Measurements from ENCODE around the gene SAP130. TPM values are rescaled to one million over a fixed set of nuclear protein-coding genes. Genes with fewer than 3 reads are reported as not detected.

Gene SAP130
- total RNA-seq, 4 donors from 2014 or later: 7.3 to 13.2 (median 8.9) TPM

- TF ChIP-seq, protein P1, sequence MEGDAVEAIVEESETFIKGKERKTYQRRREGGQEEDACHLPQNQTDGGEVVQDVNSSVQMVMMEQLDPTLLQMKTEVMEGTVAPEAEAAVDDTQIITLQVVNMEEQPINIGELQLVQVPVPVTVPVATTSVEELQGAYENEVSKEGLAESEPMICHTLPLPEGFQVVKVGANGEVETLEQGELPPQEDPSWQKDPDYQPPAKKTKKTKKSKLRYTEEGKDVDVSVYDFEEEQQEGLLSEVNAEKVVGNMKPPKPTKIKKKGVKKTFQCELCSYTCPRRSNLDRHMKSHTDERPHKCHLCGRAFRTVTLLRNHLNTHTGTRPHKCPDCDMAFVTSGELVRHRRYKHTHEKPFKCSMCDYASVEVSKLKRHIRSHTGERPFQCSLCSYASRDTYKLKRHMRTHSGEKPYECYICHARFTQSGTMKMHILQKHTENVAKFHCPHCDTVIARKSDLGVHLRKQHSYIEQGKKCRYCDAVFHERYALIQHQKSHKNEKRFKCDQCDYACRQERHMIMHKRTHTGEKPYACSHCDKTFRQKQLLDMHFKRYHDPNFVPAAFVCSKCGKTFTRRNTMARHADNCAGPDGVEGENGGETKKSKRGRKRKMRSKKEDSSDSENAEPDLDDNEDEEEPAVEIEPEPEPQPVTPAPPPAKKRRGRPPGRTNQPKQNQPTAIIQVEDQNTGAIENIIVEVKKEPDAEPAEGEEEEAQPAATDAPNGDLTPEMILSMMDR (IDR thresholded peaks at IDR 0.05; ENCODE audit: low read depth): no peak
These were observed 134.8 kb downstream of the SAP130 start for GRCh38 chr2:127893033-127893432.

- TF ChIP-seq, protein P1 (IDR thresholded peaks at IDR 0.05; ENCODE audit: low read depth): no peak
These were observed 136.0 kb downstream of the SAP130 start for GRCh38 chr2:127891811-127892210.

Small RNA genes lying within 50 kb of the gene (small RNA-seq; reads per million reads assigned to genes)
- gene AC012306.1 (not detected), gene AC108059.3 (not detected), gene RF00019 (0.49 reads per million)

Other genes with a start within 250 kb of the SAP130 start
- gene WDR33, start 216.9 kb downstream of the SAP130 start, total RNA-seq: 10 to 100 TPM; 42.3 to 53.2 (median 45.8) TPM
- 10 to 100 TPM in 3 of 4 donors, 1 to 10 TPM in 1; 8.8 to 14.8 (median 11.2) TPM for gene POLR2D, start 169.9 kb downstream of the SAP130 start, total RNA-seq
- gene AMMECR1L, start 142.1 kb downstream of the SAP130 start, total RNA-seq: 10 to 100 TPM; 13.3 to 21.5 (median 14.9) TPM
- 10 to 100 TPM; 43.1 to 66.5 (median 55.3) TPM for gene UGGT1, start 63.1 kb upstream of the SAP130 start, total RNA-seq

All from subcutaneous adipose tissue (tissue), 4 donors.